Activated CD4-positive, alpha-beta T cell treated with anti-CD3 and anti-CD28 coated beads, Interleukin-2, amount 50 U/mL, for 4 hours (primary cell): ENCODE results near the gene ZNF217.
"Not testable (repeated sequence)": the region's sequence is repeated elsewhere in the genome, so short reads cannot be mapped to it uniquely, and the experiment has no call there.

Source experiments
- DNase-seq, 2 experiments: peaks; one replicate each; pipeline ENCODE4 v3.0.0-alpha.2; 2020

ZNF217 gene

DNA sequence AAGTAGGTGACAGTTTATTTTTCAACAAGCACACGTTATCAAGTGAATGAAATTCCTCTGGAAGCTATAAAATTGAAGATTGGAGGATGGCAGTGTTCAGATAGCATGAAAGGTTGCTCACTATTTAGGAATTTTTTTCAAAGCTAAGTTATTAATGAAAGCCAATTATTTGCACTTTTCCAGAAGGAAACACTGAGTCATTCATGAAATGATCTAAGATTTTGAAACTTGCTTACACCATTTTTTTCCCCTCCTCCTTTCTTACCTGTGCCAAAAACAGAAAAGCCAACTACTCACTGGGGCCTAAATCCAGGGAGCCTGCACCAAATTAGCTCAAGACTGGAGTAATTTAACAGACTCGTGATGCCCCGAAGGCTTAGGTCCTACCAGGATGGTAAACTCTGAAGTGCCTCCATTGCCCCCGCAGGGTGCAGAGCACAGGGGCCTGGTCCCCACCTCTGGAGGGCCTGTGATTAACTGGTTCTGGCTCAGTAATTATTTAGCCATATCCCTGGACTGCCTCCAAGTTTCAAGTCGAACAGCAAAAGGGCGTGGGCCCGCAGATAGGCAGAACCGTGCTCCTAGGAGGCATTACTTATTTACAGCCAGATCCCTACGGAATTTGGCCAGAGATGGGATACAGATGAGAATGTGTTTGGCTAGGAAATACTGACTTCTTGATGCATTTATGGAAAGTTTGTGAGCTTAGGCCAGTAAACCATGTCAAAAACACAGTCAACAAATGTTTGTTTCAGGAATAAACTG is 28.0 kb upstream of the ZNF217 start:
- DNase-seq = no peak

DNA sequence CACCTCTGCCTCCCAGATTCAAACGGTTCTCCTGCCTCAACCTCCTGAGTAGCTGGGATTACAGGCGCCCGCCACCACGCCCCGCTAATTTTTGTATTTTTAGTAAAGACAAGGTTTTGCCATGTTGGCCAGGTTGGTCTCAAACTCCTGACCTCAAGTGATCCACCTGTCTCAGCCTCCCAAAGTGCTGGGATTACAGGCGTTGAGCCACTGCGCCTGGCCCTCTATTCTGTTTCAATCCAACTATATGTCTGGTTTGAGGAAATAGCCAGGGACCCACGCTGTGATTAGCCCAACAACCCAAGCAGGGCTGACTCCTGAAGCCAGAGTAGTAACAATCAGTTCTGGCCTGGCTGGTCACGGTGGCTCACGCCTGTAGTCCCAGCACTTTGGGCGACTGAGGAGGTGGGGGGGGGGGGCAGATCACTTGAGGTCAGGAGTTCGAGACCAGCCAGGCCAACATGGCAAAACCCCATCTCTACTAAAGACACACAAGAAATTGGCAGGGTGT is 24.9 kb upstream of the ZNF217 start:
- DNase-seq = not testable (repeated sequence)

DNA sequence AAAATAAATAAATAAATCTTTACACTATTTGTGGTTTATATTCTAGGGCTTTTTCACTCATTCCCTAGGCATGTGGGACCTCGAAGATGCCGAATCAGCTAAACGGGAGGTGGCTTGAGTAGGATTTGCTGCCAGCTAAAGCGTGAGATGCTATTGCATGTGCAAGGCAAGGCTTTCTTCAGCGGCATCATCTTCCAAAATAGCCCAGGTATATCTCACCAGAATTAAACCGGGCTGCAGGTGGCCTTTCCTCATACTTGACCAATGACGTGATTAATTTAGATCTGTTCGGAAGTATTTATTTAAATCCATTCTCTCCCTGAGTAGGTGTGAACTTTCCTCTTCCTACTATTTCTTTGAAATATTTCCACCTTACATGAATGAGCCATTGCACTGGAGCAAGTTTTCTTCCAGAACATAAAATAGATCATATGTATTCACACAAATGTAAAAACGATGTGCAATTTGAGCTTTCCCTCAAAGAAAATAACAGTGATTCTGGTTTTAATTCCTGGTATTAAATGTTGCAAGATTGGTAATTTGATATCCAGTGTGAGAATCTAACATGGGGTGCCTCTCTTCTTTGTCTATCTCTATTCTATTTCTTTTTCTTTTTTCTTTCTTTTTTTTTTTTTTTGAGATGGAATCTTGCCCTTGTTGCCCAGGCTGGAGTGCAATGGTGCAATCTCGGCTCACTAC is 24.3 kb upstream of the ZNF217 start:
- DNase-seq = no peak

DNA sequence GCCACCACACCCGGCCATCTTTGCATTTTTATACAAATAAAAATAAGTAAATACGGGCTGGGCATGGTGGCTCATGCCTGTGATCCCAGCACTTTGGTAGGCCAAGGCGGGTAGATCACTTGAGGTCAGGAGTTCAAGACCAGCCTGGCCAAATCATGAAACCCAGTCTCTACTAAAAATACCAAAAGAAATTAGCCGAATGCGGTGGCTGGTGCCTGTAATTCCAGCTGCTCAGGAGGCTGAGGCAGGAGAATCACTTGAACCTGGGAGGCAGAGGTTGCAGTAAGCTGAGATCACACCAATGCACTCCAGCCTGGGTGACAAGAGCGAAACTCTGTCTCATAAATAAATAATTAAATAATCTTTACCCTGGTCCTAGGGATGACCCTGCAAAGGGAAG is 22.9 kb upstream of the ZNF217 start:
- DNase-seq = not testable (repeated sequence)

DNA sequence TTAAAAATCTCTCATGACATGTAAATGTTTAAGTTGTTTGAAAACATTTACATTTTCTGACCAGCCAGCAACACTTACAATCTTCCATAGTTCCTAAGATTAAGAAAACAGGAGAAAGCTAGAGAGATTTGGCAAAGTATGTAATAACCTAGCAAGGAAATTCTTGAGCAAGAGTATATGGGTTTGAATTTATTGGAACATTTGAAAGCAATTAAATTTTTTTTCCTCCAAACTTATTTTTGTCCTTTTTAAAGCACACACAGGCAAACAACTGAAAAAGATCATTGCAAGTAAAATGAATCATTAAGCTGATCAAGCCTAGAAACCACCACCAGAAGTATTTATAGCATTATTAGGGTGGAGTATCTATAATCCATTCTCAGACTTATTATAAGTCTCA is 20.1 kb upstream of the ZNF217 start:
- DNase-seq = no peak

DNA sequence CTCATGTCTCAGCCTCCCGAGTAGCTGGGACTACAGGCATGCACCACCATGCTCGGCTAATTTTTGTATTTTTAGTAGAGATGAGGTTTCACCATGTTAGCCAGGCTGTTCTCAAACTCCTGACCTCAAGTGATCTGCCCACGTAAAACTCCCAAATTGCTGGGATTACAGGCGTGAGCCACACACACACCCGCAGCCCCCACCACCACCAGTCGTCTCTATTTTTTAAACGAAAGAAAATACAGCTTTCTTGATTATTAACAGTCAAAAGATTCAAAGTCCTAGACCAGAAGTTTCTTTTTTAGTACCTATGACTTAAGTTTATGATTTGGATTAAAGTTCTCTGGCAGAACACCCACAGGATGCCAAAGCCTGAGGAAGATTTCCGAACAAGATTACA is 18.6 kb upstream of the ZNF217 start:
- DNase-seq = not testable (repeated sequence)

DNA sequence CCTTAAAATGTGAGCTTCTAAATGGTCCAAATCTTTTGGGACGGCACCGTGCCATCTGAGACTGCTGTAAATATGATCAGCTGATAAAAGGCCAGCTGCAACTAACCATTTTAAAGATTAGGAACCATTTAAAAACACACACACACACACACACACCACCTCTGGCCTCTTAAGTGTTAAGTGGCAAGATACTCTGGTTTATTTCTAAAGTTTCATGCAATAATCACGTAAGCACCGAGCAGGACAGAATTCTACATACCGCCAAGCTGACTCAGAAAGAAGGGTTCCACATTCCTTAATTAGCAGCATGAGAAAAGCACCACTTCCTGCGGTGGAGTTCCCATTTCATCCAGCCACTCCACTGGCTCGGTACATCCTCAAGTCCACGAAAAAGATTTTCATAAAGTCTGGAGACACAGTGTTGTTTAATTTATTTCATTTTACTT is 17.8 kb upstream of the ZNF217 start:
- DNase-seq = no peak

DNA sequence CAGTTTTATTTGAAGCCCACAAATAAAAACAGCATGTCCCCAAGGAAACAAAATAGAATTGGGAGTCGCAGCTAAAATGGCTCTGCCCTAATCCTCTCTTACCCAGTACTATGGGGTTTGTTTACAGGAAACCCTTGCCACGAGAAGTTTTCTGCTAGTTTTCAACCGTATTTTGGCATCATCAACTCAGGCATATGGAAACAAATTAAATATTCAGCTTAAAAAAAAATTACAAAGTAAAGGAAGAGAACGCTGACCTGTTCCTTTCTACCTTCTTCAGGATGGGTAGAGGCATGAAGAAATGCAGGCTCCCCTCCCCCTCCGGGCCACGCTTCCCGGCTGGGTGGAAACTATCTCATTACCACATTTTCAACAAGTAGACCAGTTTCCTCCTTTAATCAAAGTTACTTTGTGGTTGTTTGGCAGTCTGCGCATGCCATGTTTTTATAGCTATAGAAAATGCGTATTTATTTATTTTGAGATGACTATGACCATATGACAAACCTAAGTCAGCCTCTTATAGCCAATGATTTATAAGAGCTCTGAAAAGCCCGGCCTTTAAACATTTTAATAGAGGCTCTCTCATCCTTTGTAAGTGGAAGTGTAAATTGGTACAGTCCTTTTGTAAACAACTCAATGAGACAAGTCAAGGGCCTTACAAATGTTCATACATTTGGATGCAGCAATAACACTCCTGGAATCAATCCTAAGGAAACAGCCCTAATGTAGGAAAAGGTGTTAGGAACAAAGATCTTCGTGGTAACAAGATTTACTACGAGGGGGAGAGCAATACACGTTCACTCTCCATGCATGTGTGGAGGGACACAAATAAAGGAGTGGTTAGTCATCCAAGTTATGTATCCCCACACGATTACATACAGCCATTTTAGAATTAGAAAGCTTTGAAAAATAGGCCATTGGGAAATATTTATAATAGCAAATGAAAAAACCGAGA is 16.1 kb upstream of the ZNF217 start:
- peak; percentile 65 to 67 for DNase-seq

DNA sequence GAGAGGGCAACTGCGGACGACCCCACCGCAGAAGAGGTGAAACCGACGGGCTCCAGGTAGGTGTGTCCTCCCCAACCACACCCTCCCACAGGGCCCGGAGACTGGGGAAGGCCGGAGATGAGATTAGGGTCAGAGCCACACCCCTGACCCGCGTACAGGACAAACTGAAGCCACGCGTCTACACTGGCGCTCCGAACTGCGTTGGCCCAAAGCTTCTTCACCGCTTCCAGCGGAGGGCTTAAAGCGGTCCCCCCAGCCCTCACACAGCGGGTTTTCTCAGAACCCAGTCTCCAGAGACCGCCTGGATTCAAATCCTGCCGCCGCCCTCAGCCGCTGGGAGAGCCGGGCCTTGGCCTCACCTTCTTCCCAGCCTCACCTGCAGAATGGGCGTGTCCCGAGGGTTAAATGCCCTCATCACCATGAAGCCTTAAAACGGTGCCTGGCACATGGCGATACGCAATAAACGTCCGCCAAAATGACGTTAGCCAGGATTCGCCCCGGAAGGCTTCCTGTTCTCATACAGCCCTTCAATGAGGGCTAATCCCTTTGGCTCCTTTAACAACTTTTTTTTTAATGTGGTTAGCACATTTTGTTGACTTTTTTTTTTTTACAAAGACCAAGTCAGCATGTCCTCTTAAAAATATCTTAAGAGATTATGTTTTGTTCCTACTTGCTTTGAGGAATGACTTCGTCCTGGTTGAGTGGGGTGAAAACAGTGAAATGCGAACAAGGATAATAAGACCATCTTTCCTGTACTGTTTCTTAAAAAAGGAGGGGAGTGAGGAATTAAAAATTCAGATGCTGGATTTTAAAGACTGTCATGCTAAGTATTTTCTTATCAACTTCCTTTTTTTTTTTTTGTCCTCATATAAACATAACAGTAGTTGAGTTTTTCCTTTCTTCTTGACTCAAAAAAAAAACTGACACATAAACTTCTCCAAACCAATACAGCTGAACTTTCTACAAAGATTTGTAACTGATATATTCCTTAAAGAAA is 15.1 kb upstream of the ZNF217 start:
- DNase-seq = no peak

DNA sequence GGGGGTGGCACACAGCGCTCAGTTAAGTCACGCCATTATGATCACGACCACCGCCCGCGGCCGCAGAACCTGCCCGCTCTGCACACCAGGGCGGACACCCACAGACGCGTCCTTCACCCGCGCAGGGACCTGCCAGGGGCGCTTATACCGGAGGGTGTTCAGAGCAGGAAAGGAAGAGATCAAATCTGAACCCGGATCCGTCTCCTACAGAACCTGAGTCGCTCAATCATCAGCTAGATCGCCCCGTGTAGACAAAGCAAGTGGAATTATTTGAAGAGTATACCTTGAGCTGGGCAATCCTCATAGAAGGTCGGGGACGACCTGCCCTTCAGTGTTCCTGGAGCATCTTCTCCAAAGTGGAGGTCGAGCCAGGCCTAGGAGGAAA is 14.4 kb upstream of the ZNF217 start:
- no peak for DNase-seq

DNA sequence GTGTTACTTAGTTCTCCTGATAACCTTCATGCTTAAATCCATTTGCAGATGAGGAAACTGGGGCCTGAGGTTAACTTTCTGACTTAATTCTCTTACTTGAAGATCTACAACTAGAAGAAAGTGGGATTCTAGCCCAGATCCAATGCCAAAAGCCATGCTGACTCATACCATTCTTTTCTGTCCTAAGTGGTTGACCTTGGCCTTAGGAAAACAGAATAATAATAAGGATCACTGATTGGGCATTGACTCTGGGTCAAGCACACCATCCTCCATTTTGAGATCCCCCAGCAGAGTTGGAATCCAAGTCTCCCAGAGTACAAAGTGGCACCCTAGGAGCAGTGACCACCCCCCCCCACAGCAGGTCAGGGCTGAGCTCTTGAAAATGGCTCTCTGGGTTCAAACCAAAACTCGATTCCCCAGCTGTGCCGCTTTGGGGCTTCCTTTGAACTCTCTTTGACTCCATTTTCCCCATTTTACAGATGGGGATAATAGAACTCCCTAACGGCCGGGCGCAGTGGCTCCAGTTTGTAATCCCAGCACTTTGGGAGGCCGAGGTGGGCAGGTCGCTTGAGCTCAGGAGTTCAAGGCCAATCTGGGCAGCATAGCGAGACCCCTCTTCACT is 12.8 kb upstream of the ZNF217 start:
- DNase-seq = no peak

DNA sequence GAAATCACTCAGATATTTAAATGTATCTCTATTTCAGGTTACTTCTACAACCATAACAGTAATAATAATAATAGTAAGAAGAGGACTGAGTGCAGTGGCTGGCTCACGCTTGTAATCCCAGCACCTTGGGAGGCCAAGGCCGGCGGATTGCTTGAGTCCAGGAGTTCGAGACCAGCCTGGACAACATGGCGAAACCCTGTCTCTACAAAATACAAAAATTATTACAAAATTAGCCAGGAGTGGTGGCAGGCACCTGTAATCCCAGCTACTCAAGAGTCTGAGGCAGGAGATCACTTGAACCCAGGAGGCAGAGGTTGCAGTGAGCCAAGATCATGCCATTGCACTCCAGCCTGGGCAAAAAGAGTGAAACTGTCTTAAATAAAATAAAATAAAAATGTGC is 11.8 kb upstream of the ZNF217 start:
- not testable (repeated sequence) for DNase-seq

DNA sequence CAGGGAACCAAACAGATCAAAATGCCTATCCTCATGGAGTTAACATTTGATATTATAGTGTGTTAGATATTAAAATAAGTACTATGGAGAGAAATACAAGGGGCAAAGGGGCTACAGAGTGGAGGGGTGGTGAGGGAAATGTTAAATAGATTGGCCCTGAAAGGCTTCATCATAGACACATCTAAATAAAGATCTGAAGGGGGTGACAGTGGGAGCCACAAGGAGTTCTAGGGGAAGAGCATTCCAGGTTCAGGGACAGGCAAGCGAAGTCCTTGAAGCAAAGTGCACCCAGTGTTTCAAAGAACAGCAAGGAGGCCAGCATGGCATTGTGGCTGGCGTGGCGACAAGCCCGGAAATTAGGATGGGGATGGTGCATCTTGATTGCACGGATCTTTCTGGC is 11.2 kb upstream of the ZNF217 start:
- not testable (repeated sequence) for DNase-seq

DNA sequence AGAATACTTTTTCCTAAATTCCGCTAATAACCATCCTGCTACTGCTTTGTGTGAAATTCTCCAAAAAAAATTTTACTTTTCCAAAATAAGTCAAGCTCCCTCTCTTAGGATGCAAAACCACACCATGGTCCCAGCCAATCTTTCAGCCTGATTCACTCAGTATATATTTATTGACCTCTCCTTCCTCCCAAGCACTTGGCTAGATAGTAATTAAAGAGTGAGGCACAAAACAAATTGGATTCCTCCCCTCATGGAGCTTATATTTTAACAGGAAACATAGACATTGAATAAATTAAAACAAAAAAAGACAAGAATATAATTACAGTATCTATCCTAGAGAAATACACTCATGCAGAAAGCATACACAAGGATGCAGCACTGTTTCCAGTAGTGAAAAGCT is 9.0 kb upstream of the ZNF217 start:
- no peak for DNase-seq

DNA sequence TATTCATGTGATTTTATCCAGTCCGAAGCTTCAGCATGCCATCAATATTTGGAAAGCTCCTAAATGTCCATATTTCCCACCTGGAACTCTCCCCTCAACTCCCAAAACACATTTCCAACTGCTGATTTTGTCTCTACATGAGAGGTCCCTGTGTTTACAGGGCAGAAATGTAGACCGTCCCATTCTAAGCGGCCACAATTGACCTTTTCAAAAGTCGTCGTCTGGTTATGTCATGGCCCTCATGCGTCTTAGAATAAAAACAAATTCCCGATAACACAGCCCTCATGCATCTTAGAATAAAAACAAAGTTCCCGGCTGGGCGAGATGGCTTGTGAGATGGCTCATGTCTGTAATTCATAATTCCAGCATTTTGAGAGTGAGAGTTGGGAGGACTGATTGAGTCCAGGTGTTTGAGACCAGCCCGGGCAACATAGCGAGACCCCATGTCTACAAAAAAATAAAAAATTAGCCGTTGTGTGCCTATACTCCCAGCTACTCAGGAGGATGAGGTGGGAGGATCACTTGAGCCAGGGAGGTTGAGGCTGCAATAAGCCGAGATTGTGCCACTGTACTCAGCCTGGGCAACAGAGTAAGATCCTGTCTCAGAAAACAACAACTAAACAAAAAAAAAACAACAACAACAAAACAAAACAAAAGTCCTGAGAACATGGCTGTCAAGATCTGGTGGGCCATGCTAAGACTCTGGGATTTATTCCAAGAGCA is 6.4 kb upstream of the ZNF217 start:
- DNase-seq = no peak

DNA sequence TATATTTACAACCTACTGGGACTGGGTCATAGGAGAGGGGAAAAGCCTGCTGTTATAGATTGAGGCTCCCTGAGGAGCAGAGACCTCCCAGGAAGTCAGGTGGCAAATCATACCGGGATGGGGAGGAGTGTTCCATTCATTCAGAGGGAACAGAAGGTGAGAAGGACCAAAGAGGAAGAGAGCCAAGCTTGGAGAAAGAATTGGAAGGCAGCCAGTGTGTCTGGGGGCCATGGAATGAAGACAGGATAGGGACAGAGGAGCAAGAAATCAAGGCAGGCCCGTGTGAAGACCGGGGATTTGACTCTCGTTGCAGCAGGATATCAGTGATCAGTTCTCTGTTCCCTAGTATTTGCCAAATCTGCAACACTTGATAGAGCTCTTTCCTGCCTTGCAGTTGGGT is 5.7 kb upstream of the ZNF217 start:
- DNase-seq = no peak

DNA sequence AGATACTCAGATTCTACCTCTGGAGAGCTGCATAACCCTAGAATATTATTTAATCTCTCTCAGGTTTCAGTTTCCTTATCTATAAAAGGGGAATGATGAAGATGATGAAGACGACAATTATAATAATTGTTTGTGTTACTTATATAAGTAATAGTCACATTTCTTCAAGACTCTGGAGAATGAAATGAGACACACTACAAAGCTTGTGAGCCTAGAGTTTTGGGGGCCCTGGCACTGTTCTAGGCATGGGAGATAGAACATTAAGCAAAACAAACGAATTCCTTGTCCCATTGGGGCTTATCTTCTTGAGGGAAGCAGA is 5.4 kb upstream of the ZNF217 start:
- no peak for DNase-seq

DNA sequence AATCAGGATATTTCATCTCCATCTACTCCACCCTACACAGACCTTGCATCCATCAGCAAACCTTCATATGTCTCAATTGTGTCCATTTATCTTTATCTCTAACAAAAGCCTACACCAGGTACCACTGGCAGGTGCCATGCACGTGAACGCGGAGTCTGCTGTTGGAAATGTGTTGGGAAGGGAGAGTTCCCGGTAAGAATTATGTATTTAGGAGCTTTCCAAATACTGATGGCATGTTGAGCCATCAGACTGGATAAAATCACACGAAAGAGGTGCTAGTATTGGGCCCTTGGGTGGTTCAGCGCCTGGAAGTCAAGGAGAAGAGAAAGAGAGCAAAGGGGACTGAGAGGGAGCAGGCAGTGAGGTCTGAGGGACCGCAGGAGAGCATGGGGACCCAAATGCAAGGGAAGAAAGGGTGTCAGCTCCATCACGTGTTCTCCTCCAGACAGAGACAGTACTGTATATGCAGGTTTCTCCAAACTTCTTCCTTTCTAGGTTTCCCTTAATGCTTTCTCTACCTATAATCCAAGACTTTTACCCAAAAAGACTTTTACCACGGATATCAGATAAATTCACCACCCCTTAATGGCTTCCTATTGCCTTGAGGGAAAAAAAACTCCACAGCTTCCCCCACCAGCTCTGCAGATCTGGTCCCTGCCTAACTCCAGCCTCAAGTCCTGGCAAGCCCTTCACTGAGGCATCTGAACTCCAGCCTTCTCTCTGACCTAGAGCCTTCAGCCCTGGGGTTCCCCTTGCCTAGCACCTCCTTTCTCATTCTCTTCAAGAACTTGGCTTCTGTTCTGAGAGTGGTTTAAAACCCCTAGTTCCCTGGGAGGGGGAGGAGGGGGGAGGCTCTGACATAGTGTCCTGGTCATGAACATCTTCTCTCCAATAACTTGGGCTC is 4.8 kb upstream of the ZNF217 start:
- no peak for DNase-seq

DNA sequence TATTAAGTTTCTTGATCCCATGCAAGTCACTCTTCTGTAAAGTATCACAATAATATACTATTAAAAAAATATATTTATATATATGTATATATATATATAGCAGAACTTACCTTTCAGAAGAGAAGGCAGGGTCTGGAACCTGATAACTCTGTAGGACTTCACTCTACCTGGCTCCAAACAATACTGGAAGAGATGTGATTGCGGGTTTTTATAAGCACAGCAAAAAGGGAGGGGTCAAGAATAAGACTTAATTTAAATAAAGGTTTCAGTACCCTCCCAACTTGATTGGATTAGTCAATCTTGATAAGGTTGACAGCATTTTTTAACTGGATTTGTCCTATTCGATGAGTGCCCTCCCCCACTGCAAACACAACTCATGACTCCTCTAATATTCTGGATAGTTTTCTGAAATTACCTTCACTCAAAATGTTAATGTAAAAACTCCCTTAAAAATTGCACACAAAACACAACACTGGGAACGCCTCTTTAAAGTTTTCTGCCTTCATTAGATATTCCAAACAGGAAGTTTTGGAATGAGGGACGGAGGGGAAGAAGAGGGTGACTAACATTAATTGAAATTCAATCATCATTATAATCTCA is 4.0 kb upstream of the ZNF217 start:
- DNase-seq = no peak
